HG03571 (cell line): ENCODE data around the gene IRGQ.
"Not testable (repeated sequence)": the region's sequence is repeated elsewhere in the genome, so short reads cannot be mapped to it uniquely, and the experiment has no call there.

ENCODE experiments used
- ATAC-seq: cut with Tn5 transposase; IDR thresholded peaks from one replicate; pipeline ENCODE4 v1.9.1; 2021; ENCODE audit not compliant: unreplicated experiment

The IRGQ gene

DNA sequence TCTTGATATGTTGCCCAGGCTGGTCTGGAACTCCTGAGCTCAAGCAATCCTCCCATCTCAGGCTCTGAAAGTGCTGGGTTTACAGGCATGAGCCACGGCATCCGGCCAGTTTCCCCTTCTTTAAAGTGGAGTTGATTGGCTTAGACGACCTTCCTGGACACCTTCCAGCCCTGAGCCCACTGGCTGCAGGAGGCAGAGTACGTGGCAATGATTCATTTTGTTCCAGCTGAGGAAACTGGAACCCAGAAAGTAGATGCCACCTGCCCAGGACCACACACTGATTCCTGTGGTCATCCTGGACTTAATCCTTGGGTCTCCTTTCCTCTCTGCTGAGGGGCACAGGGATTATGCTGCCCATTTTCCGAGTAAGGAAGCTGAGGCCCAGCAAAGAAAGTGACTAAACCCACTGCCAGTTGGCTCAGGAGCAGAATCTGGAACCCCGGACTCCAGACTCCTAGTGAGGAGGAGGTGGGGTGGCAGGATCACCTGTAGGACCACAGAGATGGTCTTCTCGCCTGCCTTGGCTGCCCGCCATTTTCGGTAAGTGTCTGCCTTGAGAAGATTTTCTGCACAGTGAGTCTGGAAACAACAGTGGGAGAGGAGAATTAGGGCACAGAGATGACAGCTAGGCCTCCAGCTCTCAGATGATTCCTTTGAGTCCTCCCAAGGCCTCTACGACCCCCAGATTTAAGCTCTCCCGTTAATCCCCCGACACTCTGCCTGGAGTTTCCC is 21.3 kb downstream of the IRGQ start:
- ATAC-seq: no peak

DNA sequence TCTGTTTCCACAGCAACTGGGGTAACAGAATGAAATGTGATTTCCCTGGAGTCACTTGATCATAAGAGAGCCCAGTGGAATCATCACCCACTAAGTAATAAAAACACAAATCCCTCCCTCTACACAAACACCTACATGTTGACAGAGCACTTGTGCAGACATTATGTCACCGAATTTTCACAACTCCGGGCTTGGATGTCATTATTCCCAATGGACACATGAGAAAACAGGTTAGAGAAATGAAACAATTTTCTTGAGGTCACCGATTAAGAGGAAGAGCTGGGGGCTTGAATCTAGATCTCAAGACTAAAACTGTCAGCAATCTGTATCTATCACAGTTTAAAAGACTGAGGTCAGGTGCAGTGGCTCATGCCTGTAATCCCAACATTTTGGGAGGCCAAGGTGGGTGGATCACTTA is 23.8 kb downstream of the IRGQ start:
- no peak for ATAC-seq

- no peak for ATAC-seq
Observed at GRCh38 chr19:43570174-43570791, 25.7 kb downstream of the IRGQ start.

DNA sequence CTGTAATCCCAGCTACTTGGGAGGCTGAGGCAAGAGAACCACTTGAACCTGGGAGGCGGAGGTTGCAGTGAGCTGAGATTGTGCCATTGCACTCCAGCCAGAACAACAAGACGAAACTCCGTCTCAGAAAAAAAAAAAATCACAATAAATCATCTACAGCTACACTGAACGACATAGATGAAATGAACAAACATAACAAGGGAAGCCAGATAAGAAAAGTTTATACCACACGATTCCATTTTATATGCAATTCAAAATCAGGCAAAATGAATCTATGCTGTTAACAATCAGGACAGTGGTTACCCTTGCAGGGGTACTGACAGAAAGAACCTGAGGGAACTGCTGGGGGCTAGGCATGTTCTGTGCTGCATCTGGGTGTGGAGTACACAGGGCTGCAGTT is 26.3 kb downstream of the IRGQ start:
- no peak for ATAC-seq

- no peak for ATAC-seq
Observed at GRCh38 chr19:43564800-43565199, 31.1 kb downstream of the IRGQ start.

DNA sequence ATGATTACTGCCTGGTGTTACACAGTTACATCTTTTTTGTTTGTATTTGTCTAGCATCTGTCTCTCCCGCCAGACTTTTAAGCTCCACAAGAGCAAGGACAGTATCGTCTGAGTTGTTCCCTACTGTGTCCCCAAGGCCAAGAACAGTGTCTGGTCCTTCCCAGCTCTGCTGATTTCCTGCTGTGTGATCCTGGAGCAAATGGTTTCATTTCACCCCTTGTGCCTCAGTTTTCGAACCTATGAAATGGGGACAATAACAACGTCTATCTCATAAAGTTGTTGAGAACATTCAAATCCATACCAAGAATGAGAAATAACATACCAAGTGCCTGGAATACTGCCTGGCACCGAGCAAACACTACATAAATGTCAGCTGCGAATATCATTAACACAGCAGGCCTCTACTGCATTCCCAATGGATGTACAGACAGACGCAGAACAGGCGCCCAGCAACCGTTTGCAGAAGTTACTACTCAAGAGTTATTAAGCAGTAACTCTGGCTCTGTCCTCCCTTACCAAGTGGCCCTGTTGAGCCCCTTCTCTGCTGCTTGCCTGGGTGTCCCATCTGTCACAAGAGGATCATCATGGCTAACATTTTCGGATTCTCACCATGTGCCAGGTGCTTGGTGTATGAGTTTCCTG is 32.0 kb downstream of the IRGQ start:
- ATAC-seq: no peak

GRCh38 chr19:43562698-43563241 is 33.2 kb downstream of the IRGQ start:
- ATAC-seq: no peak

- ATAC-seq: no peak
Observed at GRCh38 chr19:43562226-43562697, 33.7 kb downstream of the IRGQ start.

DNA sequence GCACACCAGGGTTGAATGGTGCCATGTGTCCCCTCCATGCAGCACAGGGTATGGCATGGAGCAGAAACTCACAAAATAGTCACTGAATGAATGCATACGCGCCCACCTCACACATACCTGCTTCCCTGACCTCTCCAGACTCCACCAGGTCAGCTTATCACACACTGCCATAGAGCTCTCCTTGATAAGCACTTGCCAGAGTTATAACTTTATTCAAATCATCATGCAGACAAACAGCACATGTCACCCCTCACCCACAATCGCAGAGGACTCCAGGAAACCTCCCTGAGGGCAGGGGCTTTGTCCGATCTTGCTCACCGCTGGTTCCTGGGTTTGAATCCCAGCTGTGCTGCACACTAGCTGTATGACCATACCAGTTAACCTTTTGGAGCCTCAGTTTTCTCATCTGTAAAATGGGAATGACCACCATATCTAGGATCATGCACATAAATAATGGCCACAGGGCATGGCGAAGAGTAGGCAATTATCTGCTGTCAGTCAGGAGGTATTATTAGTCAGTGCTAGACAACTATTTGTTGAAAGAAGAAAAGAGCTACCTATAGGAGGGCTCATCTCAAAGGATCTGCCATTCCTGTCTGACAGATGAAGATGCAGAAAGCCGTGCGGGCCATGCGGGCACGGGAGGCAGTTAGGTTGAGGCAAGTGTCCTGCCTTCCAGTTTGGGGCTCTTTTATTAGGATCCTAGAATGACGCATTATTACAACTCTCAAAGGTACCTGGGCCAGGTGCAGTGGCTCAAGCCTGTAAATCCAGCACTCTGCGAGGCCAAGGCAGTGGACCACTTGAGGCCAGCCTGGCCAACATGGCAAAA is 34.6 kb downstream of the IRGQ start:
- ATAC-seq: no peak

DNA sequence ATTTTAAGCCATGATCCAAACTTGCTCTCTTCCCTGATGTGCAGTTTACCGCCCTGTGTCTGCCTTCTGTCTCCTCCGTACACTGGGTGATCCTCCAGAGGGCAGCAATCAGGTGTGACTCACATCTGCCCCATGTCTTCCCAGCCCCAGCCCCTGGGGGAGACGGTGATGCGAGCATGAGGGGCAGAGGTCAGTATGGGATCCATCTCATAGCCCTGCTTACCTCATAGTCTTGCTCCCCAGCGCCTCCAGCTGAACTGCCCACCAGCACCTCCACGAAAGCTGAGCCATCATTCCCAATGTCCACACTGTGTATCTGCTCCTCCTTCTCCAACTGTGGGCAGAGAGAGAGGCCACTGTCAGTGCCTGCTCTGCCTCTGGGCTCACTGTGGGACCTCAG is 35.2 kb downstream of the IRGQ start:
- no peak for ATAC-seq

DNA sequence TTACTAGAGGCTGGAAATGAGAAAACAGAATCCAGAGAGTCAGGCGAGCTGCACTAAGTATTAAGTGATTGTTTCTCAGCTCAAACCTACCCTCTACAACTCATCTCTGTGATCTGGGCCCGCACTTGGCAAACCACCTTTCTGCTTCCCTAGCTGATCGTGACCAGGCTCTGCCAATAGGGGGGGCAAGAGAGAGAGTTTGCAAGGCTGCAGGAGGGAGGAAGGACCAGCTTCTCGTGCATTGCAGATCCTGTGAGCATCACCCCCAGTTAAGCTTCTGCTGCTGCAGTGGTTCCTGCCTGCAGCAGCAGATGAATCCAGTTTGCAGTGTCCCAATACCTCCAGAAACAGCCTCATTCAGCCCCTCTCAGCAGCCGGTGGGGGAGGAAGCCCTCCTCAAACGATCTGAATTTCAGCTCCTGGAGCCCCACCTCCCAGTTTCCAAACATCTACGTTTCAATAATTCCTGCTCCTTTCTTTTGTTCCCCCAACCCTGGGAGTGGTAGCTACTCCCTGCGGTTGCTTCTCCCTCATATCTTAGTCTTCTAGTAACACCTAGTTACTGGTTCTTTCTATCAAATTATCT is 40.7 kb downstream of the IRGQ start:
- ATAC-seq: no peak

DNA sequence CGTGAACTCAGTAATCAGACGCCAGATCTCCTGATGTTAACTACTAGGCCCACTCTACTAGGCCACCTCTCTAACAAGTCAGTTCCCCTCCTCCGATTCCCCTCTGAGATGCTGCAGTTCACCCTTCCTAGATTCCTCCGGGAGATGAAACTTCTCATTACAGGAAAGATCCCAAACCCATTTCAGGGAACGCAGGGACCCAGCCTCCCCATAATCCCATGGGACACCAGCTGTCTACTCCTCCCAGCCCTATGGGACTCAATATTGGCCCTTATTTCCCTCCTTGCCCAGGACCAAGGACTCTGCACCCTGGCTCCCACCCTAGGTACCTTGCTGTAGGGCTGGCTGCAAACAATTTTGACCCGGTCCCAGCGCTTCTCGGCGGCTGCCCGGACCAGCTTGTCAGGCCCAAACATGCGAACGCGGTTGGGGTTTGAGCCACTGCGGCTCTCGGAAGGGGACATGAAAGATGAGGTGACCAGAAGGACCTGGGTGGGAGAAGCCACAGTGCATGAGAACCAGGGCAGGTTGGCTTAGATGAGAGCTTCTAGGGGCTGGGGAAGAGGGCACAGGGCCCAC is 41.5 kb downstream of the IRGQ start:
- no peak for ATAC-seq

GRCh38 chr19:43553656-43554055 is 42.3 kb downstream of the IRGQ start:
- no peak for ATAC-seq

DNA sequence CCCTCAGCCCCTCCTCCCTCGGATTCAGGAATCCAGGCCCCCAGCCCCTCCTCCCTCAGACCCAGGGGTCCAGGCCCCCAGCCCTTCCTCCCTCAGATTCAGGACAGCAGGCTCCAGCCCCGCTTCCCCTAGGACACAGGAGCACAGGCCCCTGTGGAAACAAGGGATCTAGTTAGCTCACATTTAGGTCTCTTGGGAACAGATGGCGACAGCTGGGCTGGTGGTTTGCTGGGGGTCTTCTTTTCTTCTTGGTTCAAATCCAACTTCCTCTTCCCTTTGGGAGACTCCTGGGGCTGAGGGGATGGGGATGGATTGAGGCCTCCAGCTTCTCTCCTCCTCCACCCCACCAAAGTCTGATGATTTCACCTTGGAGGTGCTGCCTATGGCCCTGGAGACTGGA is 43.3 kb downstream of the IRGQ start:
- no peak for ATAC-seq

- no peak for ATAC-seq
Observed at GRCh38 chr19:43552198-43552450, 43.8 kb downstream of the IRGQ start.

GRCh38 chr19:43551399-43552197 is 44.3 kb downstream of the IRGQ start:
- ATAC-seq: no peak

GRCh38 chr19:43548706-43549105 is 47.2 kb downstream of the IRGQ start:
- no peak for ATAC-seq

DNA sequence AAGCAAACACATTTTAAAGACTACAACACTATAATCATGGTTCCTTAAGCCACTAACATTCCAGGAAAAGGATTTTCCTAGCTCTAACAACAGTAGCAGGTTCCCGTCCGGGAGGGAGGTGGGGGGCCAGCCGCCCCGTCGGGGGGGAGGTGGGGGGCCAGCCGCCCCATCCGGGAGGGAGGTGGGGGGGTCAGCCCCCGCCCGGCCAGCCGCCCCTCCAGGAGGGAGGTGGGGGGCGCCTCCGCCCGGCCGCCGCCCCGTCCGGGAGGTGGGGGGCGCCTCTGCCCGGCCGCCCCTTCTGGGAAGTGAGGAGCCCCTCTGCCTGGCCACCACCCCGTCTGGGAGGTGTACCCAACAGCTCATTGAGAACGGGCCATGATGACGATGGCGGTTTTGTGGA is 48.0 kb downstream of the IRGQ start:
- ATAC-seq: not testable (repeated sequence)

- ATAC-seq: no peak
Observed at GRCh38 chr19:43546581-43546980, 49.4 kb downstream of the IRGQ start.

GRCh38 chr19:43545981-43546380 is 50.0 kb downstream of the IRGQ start:
- no peak for ATAC-seq
